Measurements from ENCODE around the gene SERPINA1.

The SERPINA1 gene

GRCh38 chr14:94397289-94398181 lies 9.1 kb upstream of the SERPINA1 start:
- no peak for DNase-seq

- no peak for DNase-seq
Observed at GRCh38 chr14:94396628-94397225, 8.3 kb upstream of the SERPINA1 start.

GRCh38 chr14:94395888-94396574 lies 7.6 kb upstream of the SERPINA1 start:
- DNase-seq = peak; percentile 50 to 61 (median 52)

- DNase-seq = peak; percentile 78 to 83 (median 82)
Observed at GRCh38 chr14:94395282-94395887, 7.0 kb upstream of the SERPINA1 start.

GRCh38 chr14:94394581-94395207 lies 6.3 kb upstream of the SERPINA1 start:
- DNase-seq = peak; percentile 96 to 99 (median 99)

GRCh38 chr14:94394025-94394493 lies 5.7 kb upstream of the SERPINA1 start:
- peak in 1 of 3 donors; percentile 34 for DNase-seq

- peak; percentile 45 to 49 (median 45) for DNase-seq
Observed at GRCh38 chr14:94393474-94393873, 5.1 kb upstream of the SERPINA1 start.

- peak; percentile 92 to 96 (median 96) for DNase-seq
Observed at GRCh38 chr14:94392510-94392935, 4.1 kb upstream of the SERPINA1 start.

- peak; percentile 77 to 90 (median 85) for DNase-seq
Observed at GRCh38 chr14:94391281-94391975, 3.0 kb upstream of the SERPINA1 start.

- peak; percentile 73 to 89 (median 81) for DNase-seq
Observed at GRCh38 chr14:94390372-94391086, 2.1 kb upstream of the SERPINA1 start.

GRCh38 chr14:94389731-94390371 lies 1.4 kb upstream of the SERPINA1 start:
- no peak for DNase-seq

- DNase-seq = no peak
Observed at GRCh38 chr14:94389104-94389469, 685 bp upstream of the SERPINA1 start.

GRCh38 chr14:94388027-94388383 lies 397 bp downstream of the SERPINA1 start:
- no peak for DNase-seq

GRCh38 chr14:94387051-94388026 lies 1.1 kb downstream of the SERPINA1 start:
- peak; percentile 54 to 60 (median 55) for DNase-seq

- no peak for DNase-seq
Observed at GRCh38 chr14:94386085-94387031, 2.0 kb downstream of the SERPINA1 start.

- no peak for DNase-seq
Observed at GRCh38 chr14:94385553-94386057, 2.8 kb downstream of the SERPINA1 start.

GRCh38 chr14:94384342-94384741 lies 4.1 kb downstream of the SERPINA1 start:
- DNase-seq = no peak

GRCh38 chr14:94383777-94384176 lies 4.6 kb downstream of the SERPINA1 start:
- no peak for DNase-seq

All from suppressor macrophage treated with lipopolysaccharide for 1 hour (primary cell).